Fibroblast of peridontal ligament (primary cell): Measurements from ENCODE around the gene MAML3.
A peak's percentile ranks its signal among the peaks of the same experiment; 100 is the strongest.
"Not testable (repeated sequence)": the region's sequence is repeated elsewhere in the genome, so short reads cannot be mapped to it uniquely, and the experiment has no call there.

ENCODE experiments used
- DNase-seq: peaks from one replicate; pipeline ENCODE4 v3.0.0-alpha.2; 2010; ENCODE audit errors: extremely low read depth

The MAML3 gene

GRCh38 chr4:139961344-139961946 lies 192.5 kb downstream of the MAML3 start:
- DNase-seq = no peak

- no peak for DNase-seq
Measured at GRCh38 chr4:139959396-139959795, 194.6 kb downstream of the MAML3 start.

- no peak for DNase-seq
Measured at GRCh38 chr4:139958739-139959098, 195.3 kb downstream of the MAML3 start.

DNA sequence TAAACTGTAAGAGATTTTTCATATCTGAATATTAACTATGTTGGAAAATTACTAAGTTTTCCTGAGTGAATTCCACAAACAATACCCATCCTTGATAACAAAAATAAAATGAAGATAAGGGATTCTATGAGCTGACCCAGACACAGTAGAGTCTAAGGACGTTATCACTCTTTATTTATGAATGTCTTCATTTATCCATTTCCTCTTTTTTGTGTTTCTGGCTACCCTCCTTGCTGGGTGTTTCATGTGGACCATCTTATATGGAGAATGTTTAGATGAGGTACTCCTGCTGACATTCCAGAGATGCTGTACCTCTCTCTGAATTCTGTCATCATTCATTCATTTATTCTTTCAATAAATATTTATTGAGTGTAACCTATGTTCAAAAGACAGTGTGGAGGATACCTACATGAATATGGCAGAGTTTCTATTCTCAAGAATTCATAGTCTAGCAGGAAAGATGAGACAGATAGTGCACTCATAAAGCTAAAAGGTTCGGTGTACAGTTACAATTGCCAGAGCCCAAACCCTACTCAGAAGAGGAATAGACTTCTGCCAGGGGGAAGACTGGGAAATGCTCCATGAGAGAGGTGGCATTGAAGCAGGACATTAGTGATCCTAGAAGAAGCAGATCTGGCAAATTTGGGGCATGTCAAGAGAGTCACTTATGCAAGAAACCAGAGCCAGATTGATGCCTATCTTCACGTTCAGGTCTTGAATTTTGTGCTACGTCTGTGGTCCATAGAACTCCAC lies 195.8 kb downstream of the MAML3 start:
- DNase-seq = no peak

- DNase-seq = no peak
Measured at GRCh38 chr4:139957065-139957464, 196.9 kb downstream of the MAML3 start.

- DNase-seq = peak; percentile 18
Measured at GRCh38 chr4:139956507-139957017, 197.4 kb downstream of the MAML3 start.

GRCh38 chr4:139955600-139955999 lies 198.4 kb downstream of the MAML3 start:
- DNase-seq = no peak

DNA sequence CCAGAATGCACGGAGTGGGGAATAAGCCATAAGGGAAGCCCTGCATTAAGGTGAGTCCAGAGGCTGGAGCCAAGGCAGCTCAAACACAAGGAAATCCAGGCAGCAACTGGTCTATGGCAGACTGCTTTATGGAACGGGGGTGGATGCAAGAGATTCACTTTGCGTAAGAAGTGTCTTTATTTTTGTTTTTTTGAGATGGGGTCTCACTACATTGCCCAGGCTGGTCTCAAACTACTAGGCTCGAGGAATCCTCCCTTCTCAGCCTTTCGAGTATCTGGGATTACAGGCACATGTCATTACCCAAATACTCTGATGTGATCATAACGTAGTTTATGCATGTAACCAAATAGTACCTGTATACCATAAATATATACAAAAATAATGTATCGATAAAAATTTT lies 199.5 kb downstream of the MAML3 start:
- no peak for DNase-seq

GRCh38 chr4:139951021-139951420 lies 203.0 kb downstream of the MAML3 start:
- peak; percentile 40 for DNase-seq

GRCh38 chr4:139950568-139950967 lies 203.4 kb downstream of the MAML3 start:
- DNase-seq = peak; percentile 60

GRCh38 chr4:139944916-139945315 lies 209.1 kb downstream of the MAML3 start:
- not testable (repeated sequence) for DNase-seq

DNA sequence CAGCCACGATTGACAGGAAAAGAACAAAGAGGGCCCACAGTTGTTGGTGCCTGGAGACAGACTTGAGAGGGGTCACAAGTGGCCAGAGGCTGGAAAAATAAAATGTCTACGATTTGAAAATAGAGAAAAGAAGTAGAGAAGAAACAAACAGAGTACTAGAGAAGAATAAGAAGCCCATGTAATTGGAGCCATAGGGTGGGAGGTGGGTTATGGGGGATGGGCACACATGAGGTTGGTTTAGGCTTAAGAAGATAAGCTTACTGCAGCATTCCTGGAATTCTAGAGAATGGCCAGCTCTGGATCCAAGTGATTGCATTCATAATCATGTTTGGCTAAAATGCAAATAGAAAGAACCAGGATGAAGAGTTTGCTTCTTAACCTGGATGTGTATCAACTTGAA lies 210.7 kb downstream of the MAML3 start:
- no peak for DNase-seq

DNA sequence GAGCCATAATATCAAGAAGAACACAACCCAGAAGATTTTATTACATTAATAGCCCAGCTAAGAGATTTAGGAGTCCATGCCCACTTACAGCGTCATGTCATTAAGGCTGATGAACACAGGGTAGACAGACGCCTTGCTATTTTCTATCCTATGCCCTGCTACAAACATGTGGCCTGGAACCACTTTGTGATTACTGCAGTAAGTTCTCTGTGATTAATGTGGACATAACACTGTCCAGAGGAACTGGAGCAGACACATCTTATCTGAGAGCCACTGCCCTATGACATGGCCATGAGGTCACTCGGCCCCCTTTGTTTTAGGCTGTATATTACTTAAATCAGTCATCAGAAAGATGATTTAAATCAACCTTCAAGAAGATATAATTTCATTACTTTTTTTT lies 211.7 kb downstream of the MAML3 start:
- DNase-seq = no peak

GRCh38 chr4:139940600-139940999 lies 213.4 kb downstream of the MAML3 start:
- peak; percentile 29 for DNase-seq

DNA sequence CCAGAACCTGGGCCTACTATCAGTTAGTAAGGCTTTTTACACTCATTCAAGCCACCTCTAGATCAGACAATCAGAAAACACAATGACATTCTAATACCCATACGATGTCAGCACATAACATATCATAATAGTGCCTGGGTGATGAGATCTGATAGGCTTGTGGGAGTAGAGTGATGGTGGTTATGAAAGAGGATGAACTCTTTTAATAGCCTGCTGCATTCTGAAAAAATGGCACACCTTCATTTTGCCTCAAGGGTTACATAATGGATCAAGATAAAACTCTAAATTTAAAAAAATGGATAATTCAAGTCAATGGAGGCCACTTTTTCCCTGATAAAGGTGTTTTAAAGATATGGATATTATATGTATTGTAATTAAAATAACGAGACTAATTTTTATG lies 215.6 kb downstream of the MAML3 start:
- DNase-seq = no peak

- no peak for DNase-seq
Measured at GRCh38 chr4:139935911-139936310, 218.1 kb downstream of the MAML3 start.

GRCh38 chr4:139934708-139935195 lies 219.2 kb downstream of the MAML3 start:
- no peak for DNase-seq

- peak; percentile 41 for DNase-seq
Measured at GRCh38 chr4:139934057-139934707, 219.8 kb downstream of the MAML3 start.

- no peak for DNase-seq
Measured at GRCh38 chr4:139933541-139933940, 220.4 kb downstream of the MAML3 start.

GRCh38 chr4:139933104-139933503 lies 220.9 kb downstream of the MAML3 start:
- no peak for DNase-seq

- DNase-seq = no peak
Measured at GRCh38 chr4:139924782-139925181, 229.2 kb downstream of the MAML3 start.

GRCh38 chr4:139922406-139923024 lies 231.5 kb downstream of the MAML3 start:
- peak; percentile 75 for DNase-seq
